GM23338 (cell line): ENCODE results near the gene CABP4. TPM values are rescaled to one million over a fixed set of nuclear protein-coding genes. Genes with fewer than 3 reads are reported as not detected.

Source experiments
- ATAC-seq: fragments of 200-7000 bp; cut with Tn5 transposase; 3 replicates; pipeline ENCODE4 v1.9.1; 2020
- DNase-seq: peaks from one replicate; pipeline ENCODE4 v3.0.0-alpha.2; 2015; ENCODE audit warnings: low spot score
- H2AFZ ChIP-seq: fragments of 200-600 bp; sonication (generic); 2 replicates; pipeline ENCODE4 v1.8.0; 2016; ENCODE audit warnings: antibody characterized with exemption, mild to moderate bottlenecking, moderate library complexity
- H3F3A ChIP-seq: fragments of 200-600 bp; sonication (generic); replicated peaks from 2 replicates; pipeline ENCODE4 v1.8.0; 2017; ENCODE audit warnings: antibody characterized with exemption, mixed run types, low read depth
- H3K27ac ChIP-seq: fragments of 200-600 bp; sonication (generic); 2 replicates; pipeline ENCODE4 v1.6.1; 2016; ENCODE audit warnings: low read depth
- H3K27me3 ChIP-seq: fragments of 200-600 bp; sonication (generic); 2 replicates; pipeline ENCODE4 v1.8.0; 2016; ENCODE audit warnings: mild to moderate bottlenecking, mixed run types, moderate library complexity; ENCODE audit not compliant: insufficient read depth
- H3K36me3 ChIP-seq: fragments of 200-600 bp; sonication (generic); 2 replicates; pipeline ENCODE4 v1.8.0; 2016; ENCODE audit warnings: mild to moderate bottlenecking; ENCODE audit not compliant: insufficient read depth
- H3K4me1 ChIP-seq: fragments of 200-600 bp; sonication (generic); 2 replicates; pipeline ENCODE4 v1.8.0; 2016; ENCODE audit warnings: mild to moderate bottlenecking, moderate library complexity; ENCODE audit not compliant: insufficient read depth
- H3K4me2 ChIP-seq: fragments of 200-600 bp; sonication (generic); 2 replicates; pipeline ENCODE4 v1.7.1; 2017; ENCODE audit warnings: mixed run types
- H3K4me3 ChIP-seq: fragments of 200-600 bp; sonication (generic); 2 replicates; pipeline ENCODE4 v1.6.1; 2016; ENCODE audit warnings: mixed run types
- H3K79me2 ChIP-seq: fragments of 200-600 bp; sonication (generic); replicated peaks from 2 replicates; pipeline ENCODE4 v1.8.0; 2017; ENCODE audit warnings: mild to moderate bottlenecking; ENCODE audit not compliant: insufficient read depth
- H3K9me2 ChIP-seq: fragments of 200-600 bp; sonication (generic); 2 replicates; pipeline ENCODE4 v1.8.0; 2017; ENCODE audit not compliant: insufficient read depth
- H4K20me1 ChIP-seq: fragments of 200-600 bp; sonication (generic); replicated peaks from 2 replicates; pipeline ENCODE4 v1.8.0; 2017; ENCODE audit warnings: mild to moderate bottlenecking; ENCODE audit not compliant: insufficient read depth
- H3K27ac Mint-ChIP-seq: 2 replicates; pipeline ENCODE4 v1.8.0; 2020; ENCODE audit warnings: inconsistent platforms, mild to moderate bottlenecking, moderate library complexity, mixed read lengths
- H3K27me3 Mint-ChIP-seq: 3 replicates; pipeline ENCODE4 v1.8.0; 2022; ENCODE audit warnings: low read depth, mild to moderate bottlenecking, moderate library complexity, mixed read lengths, inconsistent platforms; ENCODE audit not compliant: insufficient read depth, poor library complexity
- H3K36me3 Mint-ChIP-seq: 3 replicates; pipeline ENCODE4 v1.8.0; 2021; ENCODE audit warnings: low read depth, mild to moderate bottlenecking, inconsistent platforms, moderate library complexity, mixed read lengths
- H3K4me1 Mint-ChIP-seq: 3 replicates; pipeline ENCODE4 v1.8.0; 2020; ENCODE audit warnings: mild to moderate bottlenecking, inconsistent platforms, mixed read lengths
- H3K4me3 Mint-ChIP-seq: 3 replicates; pipeline ENCODE4 v1.8.0; 2021; ENCODE audit warnings: moderate library complexity, mild to moderate bottlenecking, inconsistent platforms, mixed read lengths
- H3K9me3 Mint-ChIP-seq: 3 replicates; pipeline ENCODE4 v1.8.0; 2020; ENCODE audit warnings: moderate library complexity, mild to moderate bottlenecking, inconsistent platforms, mixed read lengths
- CREB1 ChIP-seq: fragments of 250-450 bp; sonication (Bioruptor Pico); IDR thresholded peaks from 2 replicates; pipeline ENCODE4 v1.5.0; 2020; ENCODE audit warnings: low read depth, mild to moderate bottlenecking, moderate library complexity
- EZH2 ChIP-seq: fragments of 200-600 bp; sonication (generic); IDR thresholded peaks from one replicate; pipeline ENCODE4 v1.8.0; 2017; ENCODE audit warnings: antibody characterized with exemption, mild to moderate bottlenecking, low read depth; ENCODE audit not compliant: unreplicated experiment
- EZH2phosphoT487 ChIP-seq: fragments of 200-600 bp; sonication (generic); IDR thresholded peaks from one replicate; pipeline ENCODE4 v1.8.1; 2018; ENCODE audit warnings: antibody characterized with exemption; ENCODE audit not compliant: unreplicated experiment
- JUNB ChIP-seq: IDR thresholded peaks from one replicate; pipeline ENCODE4 v1.6.1; 2016; ENCODE audit warnings: antibody characterized with exemption; ENCODE audit not compliant: unreplicated experiment
- NANOG ChIP-seq: IDR thresholded peaks from 2 replicates; pipeline ENCODE4 v1.6.1; 2016; ENCODE audit warnings: antibody characterized with exemption, borderline replicate concordance
- POLR2AphosphoS5 ChIP-seq: IDR thresholded peaks from 2 replicates; pipeline ENCODE4 v1.6.1; 2016; ENCODE audit warnings: antibody characterized with exemption, low read depth
- STAT1 ChIP-seq: IDR thresholded peaks from one replicate; pipeline ENCODE4 v1.6.1; 2016; ENCODE audit warnings: antibody characterized with exemption; ENCODE audit not compliant: unreplicated experiment
- ZNF114 ChIP-seq: fragments of 250-450 bp; sonication (Bioruptor Pico); IDR thresholded peaks from 2 replicates; pipeline ENCODE4 v1.5.0; 2020; ENCODE audit warnings: mild to moderate bottlenecking, moderate library complexity
- ZNF331 ChIP-seq: fragments of 250-450 bp; sonication (Bioruptor Pico); IDR thresholded peaks from 2 replicates; pipeline ENCODE4 v1.5.0; 2020; ENCODE audit warnings: low read depth, mild to moderate bottlenecking, moderate library complexity
- polyA plus RNA-seq: library from polyadenylated mRNA; unstranded; fragments of >200 nt; fragmentation: Nextera tagmentation; extraction: Ambion mirVana; gene quantifications from 2 replicates; pipeline ENCODE4 v1.2.1, GENCODE V29; 2016
- total RNA-seq: library from RNA; depleted of rRNA; stranded (reverse); fragments of >200 nt; shearing (Covaris generic); gene quantifications from 2 replicates; pipeline ENCODE4 v1.2.3, GENCODE V29; 2014
- TF ChIP-seq, protein P1 (sequence below): IDR thresholded peaks from 2 replicates; pipeline ENCODE4 v1.6.1; 2016; ENCODE audit warnings: antibody characterized with exemption
- TF ChIP-seq, protein P2 (sequence below), 2 experiments: fragments of 200-600 bp in 1 of 2; sonication (generic) in 1 of 2; conservative IDR thresholded peaks; 2 replicates each; pipeline versions ENCODE4 v1.5.1 to v1.6.1; 2016 to 2017; ENCODE audit warnings: antibody characterized with exemption in 2 of 2, low read depth in 2 of 2, mild to moderate bottlenecking in 2 of 2, moderate library complexity in 1 of 2
- TF ChIP-seq, protein P3 (sequence below): fragments of 250-450 bp; sonication (Bioruptor Pico); IDR thresholded peaks from 2 replicates; pipeline ENCODE4 v1.5.0; 2020; ENCODE audit warnings: mild to moderate bottlenecking, moderate library complexity
- TF ChIP-seq, protein P4 (sequence below): IDR thresholded peaks from one replicate; pipeline ENCODE4 v1.6.1; 2018; ENCODE audit warnings: antibody characterized with exemption; ENCODE audit not compliant: unreplicated experiment

The CABP4 gene
- total and polyA plus RNA-seq, 2 experiments from 2014 or later, result 0.28 TPM; not detected in 1

DNA sequence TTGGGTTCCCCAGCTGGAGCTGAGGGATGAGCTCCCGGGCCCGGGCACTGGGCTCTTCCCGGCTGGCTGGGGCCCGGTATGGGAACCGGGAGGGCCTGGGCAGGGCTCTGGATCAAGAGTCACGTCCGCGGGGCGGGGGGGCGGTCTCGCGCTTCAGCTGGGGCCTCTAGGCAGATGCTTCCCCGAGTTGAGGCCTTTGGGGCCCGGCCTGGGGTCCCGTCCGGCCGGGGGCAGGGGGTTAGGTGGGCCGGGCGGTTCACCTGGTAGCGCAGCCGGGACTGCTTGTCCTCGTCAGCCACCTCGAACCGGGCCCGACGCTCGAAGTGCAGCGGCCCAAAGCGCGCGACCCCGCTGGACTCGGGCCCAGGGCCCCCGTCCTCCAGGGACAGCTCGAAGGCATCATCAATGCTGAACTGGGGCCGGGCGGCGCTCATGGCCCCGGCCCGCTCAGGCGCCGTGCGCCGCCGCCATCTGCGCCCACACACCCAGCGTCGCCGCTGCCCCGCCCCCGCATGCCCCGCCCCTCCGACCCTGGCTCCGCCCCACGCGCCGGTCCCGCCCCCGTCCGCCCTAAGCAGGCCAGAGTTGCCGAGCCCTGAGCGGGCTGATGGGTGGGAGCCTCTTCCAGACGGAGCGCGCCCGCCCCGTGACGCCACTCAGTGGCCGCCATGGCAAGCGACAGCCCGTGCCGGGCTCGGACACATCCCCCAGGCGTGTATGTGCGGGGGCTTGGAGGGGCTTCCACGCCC lies 13.8 kb downstream of the CABP4 start, which contains the start of gene TMEM134:
Gene TMEM134 (minus strand): TSS at position 493 of the 749 bp plus-strand sequence. CDS start 59 bp downstream, at position 434.
- H3K27me3 Mint-ChIP-seq, result peaks cover 20% of the 10 kb centered on the region
- Histone ChIP-seq H3K4me2 (peak within 1 kb of the TSS; percentile 93), H3F3A (no peaks in the 10 kb centered on the region), H3K4me1 (peaks cover 13% of the 10 kb centered on the region; the same call in 1 of the 2 replicates), H3K79me2 (peaks cover 9% of the 10 kb centered on the region; the same call in 1 of the 2 replicates), H4K20me1 (no peaks in the 10 kb centered on the region), H3K27me3 (no peaks in the 10 kb centered on the region), H3K9me2 (no peaks in the 10 kb centered on the region), H2AFZ (peak within 1 kb of the TSS; percentile 99), H3K27ac (no peak within 1 kb of the TSS; the same call in 1 of the 2 replicates), H3K36me3 (no peaks in the 10 kb centered on the region), H3K4me3 (peak within 1 kb of the TSS; percentile 92)
- DNase-seq (peak; percentile 95), ATAC-seq (peak; percentile 74)
- H3K4me3 Mint-ChIP-seq, result peak within 1 kb of the TSS; percentile 88
- peak within 1 kb of the TSS; percentile 93 for H3K27ac Mint-ChIP-seq
- H3K36me3 Mint-ChIP-seq, result no peaks in the 10 kb centered on the region; the same call in 2 of the 3 replicates
- H3K4me1 Mint-ChIP-seq, result peaks cover 15% of the 10 kb centered on the region
- TF ChIP-seq JUNB (no peak), STAT1 (no peak), POLR2AphosphoS5 (peak; percentile 80), NANOG (no peak), CREB1 (peak; percentile 83), EZH2 (no peak), ZNF331 (CRISPR knock-in tag) (no peak), ZNF114 (CRISPR knock-in tag) (no peak), EZH2phosphoT487 (no peak)
- TF ChIP-seq, protein P1, sequence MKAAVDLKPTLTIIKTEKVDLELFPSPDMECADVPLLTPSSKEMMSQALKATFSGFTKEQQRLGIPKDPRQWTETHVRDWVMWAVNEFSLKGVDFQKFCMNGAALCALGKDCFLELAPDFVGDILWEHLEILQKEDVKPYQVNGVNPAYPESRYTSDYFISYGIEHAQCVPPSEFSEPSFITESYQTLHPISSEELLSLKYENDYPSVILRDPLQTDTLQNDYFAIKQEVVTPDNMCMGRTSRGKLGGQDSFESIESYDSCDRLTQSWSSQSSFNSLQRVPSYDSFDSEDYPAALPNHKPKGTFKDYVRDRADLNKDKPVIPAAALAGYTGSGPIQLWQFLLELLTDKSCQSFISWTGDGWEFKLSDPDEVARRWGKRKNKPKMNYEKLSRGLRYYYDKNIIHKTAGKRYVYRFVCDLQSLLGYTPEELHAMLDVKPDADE, result no peak; the same call in 1 of the 2 replicates
- TF ChIP-seq, protein P2, sequence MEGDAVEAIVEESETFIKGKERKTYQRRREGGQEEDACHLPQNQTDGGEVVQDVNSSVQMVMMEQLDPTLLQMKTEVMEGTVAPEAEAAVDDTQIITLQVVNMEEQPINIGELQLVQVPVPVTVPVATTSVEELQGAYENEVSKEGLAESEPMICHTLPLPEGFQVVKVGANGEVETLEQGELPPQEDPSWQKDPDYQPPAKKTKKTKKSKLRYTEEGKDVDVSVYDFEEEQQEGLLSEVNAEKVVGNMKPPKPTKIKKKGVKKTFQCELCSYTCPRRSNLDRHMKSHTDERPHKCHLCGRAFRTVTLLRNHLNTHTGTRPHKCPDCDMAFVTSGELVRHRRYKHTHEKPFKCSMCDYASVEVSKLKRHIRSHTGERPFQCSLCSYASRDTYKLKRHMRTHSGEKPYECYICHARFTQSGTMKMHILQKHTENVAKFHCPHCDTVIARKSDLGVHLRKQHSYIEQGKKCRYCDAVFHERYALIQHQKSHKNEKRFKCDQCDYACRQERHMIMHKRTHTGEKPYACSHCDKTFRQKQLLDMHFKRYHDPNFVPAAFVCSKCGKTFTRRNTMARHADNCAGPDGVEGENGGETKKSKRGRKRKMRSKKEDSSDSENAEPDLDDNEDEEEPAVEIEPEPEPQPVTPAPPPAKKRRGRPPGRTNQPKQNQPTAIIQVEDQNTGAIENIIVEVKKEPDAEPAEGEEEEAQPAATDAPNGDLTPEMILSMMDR (conservative IDR thresholded peaks at IDR 0.05; ENCODE audit: low read depth in 2 of 2), result peak in 1 of 2 experiments; percentile 62; a peak in 3 of 4 replicates
- TF ChIP-seq, protein P3, sequence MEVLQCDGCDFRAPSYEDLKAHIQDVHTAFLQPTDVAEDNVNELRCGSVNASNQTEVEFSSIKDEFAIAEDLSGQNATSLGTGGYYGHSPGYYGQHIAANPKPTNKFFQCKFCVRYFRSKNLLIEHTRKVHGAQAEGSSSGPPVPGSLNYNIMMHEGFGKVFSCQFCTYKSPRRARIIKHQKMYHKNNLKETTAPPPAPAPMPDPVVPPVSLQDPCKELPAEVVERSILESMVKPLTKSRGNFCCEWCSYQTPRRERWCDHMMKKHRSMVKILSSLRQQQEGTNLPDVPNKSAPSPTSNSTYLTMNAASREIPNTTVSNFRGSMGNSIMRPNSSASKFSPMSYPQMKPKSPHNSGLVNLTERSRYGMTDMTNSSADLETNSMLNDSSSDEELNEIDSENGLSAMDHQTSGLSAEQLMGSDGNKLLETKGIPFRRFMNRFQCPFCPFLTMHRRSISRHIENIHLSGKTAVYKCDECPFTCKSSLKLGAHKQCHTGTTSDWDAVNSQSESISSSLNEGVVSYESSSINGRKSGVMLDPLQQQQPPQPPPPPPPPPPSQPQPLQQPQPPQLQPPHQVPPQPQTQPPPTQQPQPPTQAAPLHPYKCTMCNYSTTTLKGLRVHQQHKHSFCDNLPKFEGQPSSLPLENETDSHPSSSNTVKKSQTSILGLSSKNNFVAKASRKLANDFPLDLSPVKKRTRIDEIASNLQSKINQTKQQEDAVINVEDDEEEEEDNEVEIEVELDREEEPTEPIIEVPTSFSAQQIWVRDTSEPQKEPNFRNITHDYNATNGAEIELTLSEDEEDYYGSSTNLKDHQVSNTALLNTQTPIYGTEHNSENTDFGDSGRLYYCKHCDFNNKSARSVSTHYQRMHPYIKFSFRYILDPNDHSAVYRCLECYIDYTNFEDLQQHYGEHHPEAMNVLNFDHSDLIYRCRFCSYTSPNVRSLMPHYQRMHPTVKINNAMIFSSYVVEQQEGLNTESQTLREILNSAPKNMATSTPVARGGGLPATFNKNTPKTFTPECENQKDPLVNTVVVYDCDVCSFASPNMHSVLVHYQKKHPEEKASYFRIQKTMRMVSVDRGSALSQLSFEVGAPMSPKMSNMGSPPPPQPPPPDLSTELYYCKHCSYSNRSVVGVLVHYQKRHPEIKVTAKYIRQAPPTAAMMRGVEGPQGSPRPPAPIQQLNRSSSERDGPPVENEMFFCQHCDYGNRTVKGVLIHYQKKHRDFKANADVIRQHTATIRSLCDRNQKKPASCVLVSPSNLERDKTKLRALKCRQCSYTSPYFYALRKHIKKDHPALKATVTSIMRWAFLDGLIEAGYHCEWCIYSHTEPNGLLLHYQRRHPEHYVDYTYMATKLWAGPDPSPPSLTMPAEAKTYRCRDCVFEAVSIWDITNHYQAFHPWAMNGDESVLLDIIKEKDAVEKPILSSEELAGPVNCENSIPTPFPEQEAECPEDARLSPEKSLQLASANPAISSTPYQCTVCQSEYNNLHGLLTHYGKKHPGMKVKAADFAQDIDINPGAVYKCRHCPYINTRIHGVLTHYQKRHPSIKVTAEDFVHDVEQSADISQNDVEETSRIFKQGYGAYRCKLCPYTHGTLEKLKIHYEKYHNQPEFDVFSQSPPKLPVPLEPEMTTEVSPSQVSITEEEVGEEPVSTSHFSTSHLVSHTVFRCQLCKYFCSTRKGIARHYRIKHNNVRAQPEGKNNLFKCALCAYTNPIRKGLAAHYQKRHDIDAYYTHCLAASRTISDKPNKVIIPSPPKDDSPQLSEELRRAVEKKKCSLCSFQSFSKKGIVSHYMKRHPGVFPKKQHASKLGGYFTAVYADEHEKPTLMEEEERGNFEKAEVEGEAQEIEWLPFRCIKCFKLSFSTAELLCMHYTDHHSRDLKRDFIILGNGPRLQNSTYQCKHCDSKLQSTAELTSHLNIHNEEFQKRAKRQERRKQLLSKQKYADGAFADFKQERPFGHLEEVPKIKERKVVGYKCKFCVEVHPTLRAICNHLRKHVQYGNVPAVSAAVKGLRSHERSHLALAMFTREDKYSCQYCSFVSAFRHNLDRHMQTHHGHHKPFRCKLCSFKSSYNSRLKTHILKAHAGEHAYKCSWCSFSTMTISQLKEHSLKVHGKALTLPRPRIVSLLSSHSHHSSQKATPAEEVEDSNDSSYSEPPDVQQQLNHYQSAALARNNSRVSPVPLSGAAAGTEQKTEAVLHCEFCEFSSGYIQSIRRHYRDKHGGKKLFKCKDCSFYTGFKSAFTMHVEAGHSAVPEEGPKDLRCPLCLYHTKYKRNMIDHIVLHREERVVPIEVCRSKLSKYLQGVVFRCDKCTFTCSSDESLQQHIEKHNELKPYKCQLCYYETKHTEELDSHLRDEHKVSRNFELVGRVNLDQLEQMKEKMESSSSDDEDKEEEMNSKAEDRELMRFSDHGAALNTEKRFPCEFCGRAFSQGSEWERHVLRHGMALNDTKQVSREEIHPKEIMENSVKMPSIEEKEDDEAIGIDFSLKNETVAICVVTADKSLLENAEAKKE (CRISPR knock-in tag), result no peak
- TF ChIP-seq, protein P4, sequence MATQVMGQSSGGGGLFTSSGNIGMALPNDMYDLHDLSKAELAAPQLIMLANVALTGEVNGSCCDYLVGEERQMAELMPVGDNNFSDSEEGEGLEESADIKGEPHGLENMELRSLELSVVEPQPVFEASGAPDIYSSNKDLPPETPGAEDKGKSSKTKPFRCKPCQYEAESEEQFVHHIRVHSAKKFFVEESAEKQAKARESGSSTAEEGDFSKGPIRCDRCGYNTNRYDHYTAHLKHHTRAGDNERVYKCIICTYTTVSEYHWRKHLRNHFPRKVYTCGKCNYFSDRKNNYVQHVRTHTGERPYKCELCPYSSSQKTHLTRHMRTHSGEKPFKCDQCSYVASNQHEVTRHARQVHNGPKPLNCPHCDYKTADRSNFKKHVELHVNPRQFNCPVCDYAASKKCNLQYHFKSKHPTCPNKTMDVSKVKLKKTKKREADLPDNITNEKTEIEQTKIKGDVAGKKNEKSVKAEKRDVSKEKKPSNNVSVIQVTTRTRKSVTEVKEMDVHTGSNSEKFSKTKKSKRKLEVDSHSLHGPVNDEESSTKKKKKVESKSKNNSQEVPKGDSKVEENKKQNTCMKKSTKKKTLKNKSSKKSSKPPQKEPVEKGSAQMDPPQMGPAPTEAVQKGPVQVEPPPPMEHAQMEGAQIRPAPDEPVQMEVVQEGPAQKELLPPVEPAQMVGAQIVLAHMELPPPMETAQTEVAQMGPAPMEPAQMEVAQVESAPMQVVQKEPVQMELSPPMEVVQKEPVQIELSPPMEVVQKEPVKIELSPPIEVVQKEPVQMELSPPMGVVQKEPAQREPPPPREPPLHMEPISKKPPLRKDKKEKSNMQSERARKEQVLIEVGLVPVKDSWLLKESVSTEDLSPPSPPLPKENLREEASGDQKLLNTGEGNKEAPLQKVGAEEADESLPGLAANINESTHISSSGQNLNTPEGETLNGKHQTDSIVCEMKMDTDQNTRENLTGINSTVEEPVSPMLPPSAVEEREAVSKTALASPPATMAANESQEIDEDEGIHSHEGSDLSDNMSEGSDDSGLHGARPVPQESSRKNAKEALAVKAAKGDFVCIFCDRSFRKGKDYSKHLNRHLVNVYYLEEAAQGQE, result no peak
- no peaks in the 10 kb centered on the region for H3K9me3 Mint-ChIP-seq
